Measurements from ENCODE around the gene CISD1. TPM values are rescaled to one million over a fixed set of nuclear protein-coding genes. Genes with fewer than 3 reads are reported as not detected.
A peak's percentile ranks its signal among the peaks of the same experiment; 100 is the strongest.

CISD1 gene
- total and polyA plus RNA-seq, 11 donors = 73.9 to 179 (median 153) TPM

- no peaks in the 10 kb centered on the region for H3K9me3 ChIP-seq
- ATAC-seq = peak; percentile 86 to 98 (median 96)
- H3K4me1 ChIP-seq = peaks cover 0 to 44% (median 13%) of the 10 kb centered on the region in 12 donors
- intact Hi-C loops (cut with DNase I) = loop anchor here (1.0 to 10.0 kb wide), 7 partner anchors 37 to 68 kb away; partner anchors contain the start of genes TFAM (in 7 of the 10), CISD1 (in 3 of the 10) and IPMK (in 3 of the 10)
- H3K27me3 ChIP-seq = no peaks in the 10 kb centered on the region
- peak within 1 kb of the TSS; percentile 83 to 97 (median 92) for H3K27ac ChIP-seq
- WGBS, 4 donors = 0 to 1% (median 1%) methylated on average over 7 to 49 of the region's 49 CpGs
- H3K4me3 ChIP-seq = peak within 1 kb of the TSS; percentile 76 to 97 (median 90)
- DNase-seq = peak; percentile 90 to 95 (median 93)
- peak; percentile 46 to 95 for TF ChIP-seq POLR2A (IDR thresholded peaks at IDR 0.05)
- TF ChIP-seq, protein P1, sequence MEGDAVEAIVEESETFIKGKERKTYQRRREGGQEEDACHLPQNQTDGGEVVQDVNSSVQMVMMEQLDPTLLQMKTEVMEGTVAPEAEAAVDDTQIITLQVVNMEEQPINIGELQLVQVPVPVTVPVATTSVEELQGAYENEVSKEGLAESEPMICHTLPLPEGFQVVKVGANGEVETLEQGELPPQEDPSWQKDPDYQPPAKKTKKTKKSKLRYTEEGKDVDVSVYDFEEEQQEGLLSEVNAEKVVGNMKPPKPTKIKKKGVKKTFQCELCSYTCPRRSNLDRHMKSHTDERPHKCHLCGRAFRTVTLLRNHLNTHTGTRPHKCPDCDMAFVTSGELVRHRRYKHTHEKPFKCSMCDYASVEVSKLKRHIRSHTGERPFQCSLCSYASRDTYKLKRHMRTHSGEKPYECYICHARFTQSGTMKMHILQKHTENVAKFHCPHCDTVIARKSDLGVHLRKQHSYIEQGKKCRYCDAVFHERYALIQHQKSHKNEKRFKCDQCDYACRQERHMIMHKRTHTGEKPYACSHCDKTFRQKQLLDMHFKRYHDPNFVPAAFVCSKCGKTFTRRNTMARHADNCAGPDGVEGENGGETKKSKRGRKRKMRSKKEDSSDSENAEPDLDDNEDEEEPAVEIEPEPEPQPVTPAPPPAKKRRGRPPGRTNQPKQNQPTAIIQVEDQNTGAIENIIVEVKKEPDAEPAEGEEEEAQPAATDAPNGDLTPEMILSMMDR (IDR thresholded peaks at IDR 0.05) = peak in 5 of 12 donors; percentile 16 to 30 (median 21)
- no peaks in the 10 kb centered on the region for H3K36me3 ChIP-seq
Observed at GRCh38 chr10:58334817-58335305, 65.9 kb downstream of the CISD1 start, which contains the start of gene UBE2D1. UBE2D1 (plus strand) TSS chr10:58335006; CDS start chr10:58335202, 196 bp downstream.

DNA sequence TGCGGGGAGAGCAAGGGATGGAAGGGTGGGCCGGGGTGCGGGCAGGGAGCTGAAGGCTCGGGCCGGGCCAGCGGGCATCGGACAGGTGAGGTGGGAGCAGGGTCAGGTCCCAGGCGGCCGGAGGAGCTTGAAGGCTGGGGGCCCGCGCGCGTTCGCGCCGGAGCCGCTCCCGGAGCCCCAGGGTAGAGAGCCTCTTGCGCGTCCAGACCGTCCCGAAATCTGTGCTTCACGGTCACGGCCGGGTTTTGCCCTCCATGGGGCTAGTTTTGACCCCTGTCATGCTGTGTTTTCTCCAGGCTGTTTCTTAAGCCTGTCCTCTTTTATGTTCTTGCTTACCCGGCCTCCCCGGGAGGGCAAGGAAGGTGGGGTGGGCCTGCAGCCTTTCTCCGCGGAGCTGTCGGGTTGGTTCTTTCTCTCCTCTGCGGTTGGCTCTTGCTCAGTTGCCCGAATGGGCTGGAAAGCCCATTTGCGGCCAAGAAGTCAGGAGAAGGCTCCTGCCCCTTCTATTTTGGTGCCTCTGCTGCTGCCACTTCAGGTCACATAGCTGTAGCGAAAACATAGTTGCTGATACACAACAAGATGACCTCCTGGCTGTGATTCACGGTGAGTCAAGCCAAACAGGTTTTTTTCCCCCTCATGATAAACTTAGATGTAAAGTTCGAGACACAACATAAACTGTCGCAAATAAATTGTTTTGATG, 66.5 kb downstream of the CISD1 start:
- ATAC-seq (peak; percentile 77 to 90 (median 80)), DNase-seq (peak; percentile 54 to 74 (median 65))
- TF ChIP-seq POLR2A (IDR thresholded peaks at IDR 0.05) = peak in 1 of 2 donors; percentile 19
- TF ChIP-seq, protein P1 (IDR thresholded peaks at IDR 0.05) = no peak
- peak overlapping the region; percentile 76 to 97 (median 90) for H3K4me3 ChIP-seq
- intact Hi-C loops (cut with DNase I) = loop anchor here in 8 of 10 donors (1.0 to 10.0 kb wide), 6 partner anchors 37 to 68 kb away; partner anchors contain the start of genes TFAM (in 5 of the 8), CISD1 (in 2 of the 8) and IPMK (in 2 of the 8)
- H3K36me3 ChIP-seq = no peaks in the 10 kb centered on the region
- peak overlapping the region; percentile 83 to 97 (median 92) for H3K27ac ChIP-seq
- no peaks in the 10 kb centered on the region for H3K9me3 ChIP-seq
- no peaks in the 10 kb centered on the region for H3K27me3 ChIP-seq
- H3K4me1 ChIP-seq = peaks cover 0 to 49% (median 16%) of the 10 kb centered on the region in 12 donors
- 2 to 4% (median 2%) methylated on average over 26 to 37 of the region's 37 CpGs for WGBS, 4 donors

DNA sequence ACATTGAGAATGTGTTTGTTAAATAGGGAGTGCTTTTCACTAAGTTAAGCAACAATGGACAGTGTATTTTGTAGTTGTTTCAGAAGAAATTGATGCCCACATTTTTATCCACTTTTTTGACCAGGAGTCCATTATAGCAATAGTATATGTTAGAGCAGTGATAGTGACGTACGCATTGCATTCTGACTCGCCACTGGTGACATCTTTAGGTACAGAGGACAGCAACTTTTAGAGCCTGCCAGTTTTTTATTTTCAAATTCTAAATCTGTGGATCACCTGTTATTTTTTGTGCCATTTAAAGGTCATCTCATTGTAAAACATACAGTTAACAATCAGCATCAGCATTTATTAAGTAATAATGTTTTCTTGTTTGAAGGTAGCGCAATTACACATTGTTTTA, 67.3 kb downstream of the CISD1 start:
- Histone ChIP-seq H3K4me1 (peaks cover 0 to 57% (median 24%) of the 10 kb centered on the region in 12 donors), H3K36me3 (no peaks in the 10 kb centered on the region), H3K4me3 (peak overlapping the region; percentile 76 to 97 (median 90)), H3K27ac (peak overlapping the region in 10 of 12 donors; percentile 87 to 97 (median 92)), H3K9me3 (no peaks in the 10 kb centered on the region), H3K27me3 (no peaks in the 10 kb centered on the region)
- 58 to 76% (median 64%) methylated on average over 4 of the region's 4 CpGs for WGBS, 4 donors
- TF ChIP-seq, protein P1 (IDR thresholded peaks at IDR 0.05) = no peak
- DNase-seq (no peak), ATAC-seq (no peak)
- intact Hi-C loops (cut with DNase I) = loop anchor here in 6 of 10 donors (5.0 to 10.0 kb wide), 4 partner anchors 36 to 69 kb away; partner anchors contain the start of genes CISD1 (in 2 of the 6), IPMK (in 2 of the 6) and TFAM (in 1 of the 6)

Other genes starting within 250 kb of the CISD1 start
- 1 to 10 TPM; 1.7 to 4.2 (median 2.4) TPM for gene IPMK, start 1.3 kb upstream of the CISD1 start, total RNA-seq
- 1 to 10 TPM in 1 of 2 donors, under 1 TPM in 1; 0.95 to 1.7 TPM for gene IPMK, start 1.3 kb upstream of the CISD1 start, polyA plus RNA-seq
- 10 to 100 TPM; 30.8 to 84.2 (median 51.1) TPM for gene UBE2D1, start 65.8 kb downstream of the CISD1 start, total RNA-seq
- gene UBE2D1, start 65.8 kb downstream of the CISD1 start, polyA plus RNA-seq = 10 to 100 TPM; 16.9 to 44.9 TPM
- gene TFAM, start 116.2 kb downstream of the CISD1 start, total RNA-seq = 10 to 100 TPM; 13.0 to 33.8 (median 21.2) TPM
- gene TFAM, start 116.2 kb downstream of the CISD1 start, polyA plus RNA-seq = 10 to 100 TPM in 1 of 2 donors, 1 to 10 TPM in 1; 4.6 to 18.8 TPM
- 10 to 100 TPM in 2 of 9 donors, 1 to 10 TPM in 7; 3.5 to 18.7 (median 4.8) TPM for gene BICC1, start 243.7 kb downstream of the CISD1 start, total RNA-seq
- 1 to 10 TPM; 1.6 to 2.1 TPM for gene BICC1, start 243.7 kb downstream of the CISD1 start, polyA plus RNA-seq